Tibial nerve (tissue), 4 donors: ENCODE measurements around the gene ATP6V0E2. TPM values are rescaled to one million over a fixed set of nuclear protein-coding genes. Genes with fewer than 3 reads are reported as not detected.
A peak's percentile ranks its signal among the peaks of the same experiment; 100 is the strongest.

ENCODE experiments used
- DNase-seq, 2 donors: peaks; one replicate each; pipeline ENCODE4 v3.0.0-alpha.2; 2019; ENCODE audit warnings: low spot score in 2 of 2
- H3K27ac ChIP-seq, 4 donors: fragments of 200-600 bp; sonication (generic) in 3 of 4; one replicate each; pipeline ENCODE4 v1.5.1; 2017 to 2019; ENCODE audit warnings: mild to moderate bottlenecking in 1 of 4
- H3K27me3 ChIP-seq, 2 donors: fragments of 200-600 bp; sonication (generic) in 1 of 2; one replicate each; pipeline versions ENCODE4 v1.5.1 to v1.6.0; 2017 to 2019
- H3K36me3 ChIP-seq, 3 donors: fragments of 200-600 bp; sonication (generic); one replicate each; pipeline ENCODE4 v1.5.1; 2018 to 2019
- H3K4me1 ChIP-seq, 4 donors: fragments of 200-600 bp; sonication (generic) in 3 of 4; one replicate each; pipeline ENCODE4 v1.5.1; 2017 to 2019
- H3K4me3 ChIP-seq, 4 donors: fragments of 200-600 bp; sonication (generic) in 3 of 4; one replicate each; pipeline ENCODE4 v1.5.1; 2017 to 2019; ENCODE audit warnings: mild to moderate bottlenecking in 1 of 4, moderate library complexity in 1 of 4
- H3K9me3 ChIP-seq, 4 donors: fragments of 200-600 bp; sonication (generic) in 3 of 4; one replicate each; pipeline ENCODE4 v1.5.1; 2017 to 2019
- CTCF ChIP-seq, 5 experiments: fragments of 200-600 bp in 3 of 5; fragments of 450-650 bp in 2 of 5; sonication (generic) in 3 of 5; IDR thresholded peaks; one replicate each; pipeline ENCODE4 v1.5.1; 2016 to 2019; ENCODE audit warnings: antibody characterized with exemption in 5 of 5, mild to moderate bottlenecking in 3 of 5, moderate library complexity in 2 of 5
- EP300 ChIP-seq, 2 donors: sonication (generic); formaldehyde crosslinking; IDR thresholded peaks; one replicate each; pipeline ENCODE4 v1.6.1; 2017; ENCODE audit warnings: antibody characterized with exemption in 2 of 2, mild to moderate bottlenecking in 1 of 2
- POLR2A ChIP-seq, 2 donors: fragments of 450-650 bp; IDR thresholded peaks; one replicate each; pipeline ENCODE4 v1.6.1; 2017; ENCODE audit warnings: antibody characterized with exemption in 2 of 2, mild to moderate bottlenecking in 2 of 2, moderate library complexity in 2 of 2
- WGBS, 2 donors: methylation state at CpG; one replicate each; pipeline ENCODE4 v1.1.5; 2018; 5-methylcytosine and 5-hydroxymethylcytosine counted together
- total RNA-seq, 4 donors: library from RNA; depleted of rRNA; stranded (reverse); fragments of >200 nt; gene quantifications; one replicate each; pipeline ENCODE4 v1.1.0, GENCODE V29; 2016

Gene ATP6V0E2
- total RNA-seq, 4 donors from 2014 or later, result 28.7 to 49.5 (median 38.1) TPM

- no peak overlapping the region for H3K27ac ChIP-seq
- TF ChIP-seq CTCF (IDR thresholded peaks at IDR 0.05), result no peak
- TF ChIP-seq EP300 (IDR thresholded peaks at IDR 0.05), result no peak
- no peak for TF ChIP-seq POLR2A (IDR thresholded peaks at IDR 0.05)
- no peak for DNase-seq
- no peak overlapping the region for H3K4me3 ChIP-seq
- H3K36me3 ChIP-seq, result no peaks in the 10 kb centered on the region
- H3K27me3 ChIP-seq, result no peaks in the 10 kb centered on the region
- peaks cover 0 to 18% (median 5%) of the 10 kb centered on the region in 4 donors for H3K4me1 ChIP-seq
- 55 to 93% methylated on average over 1 of the region's 1 CpG for WGBS, 2 donors
- H3K9me3 ChIP-seq, result no peaks in the 10 kb centered on the region
Measured at GRCh38 chr7:149836434-149836833, 37.3 kb upstream of the ATP6V0E2 start.

- Histone ChIP-seq H3K4me3 (peak overlapping the region in 2 of 4 donors; percentile 83 to 98), H3K9me3 (no peaks in the 10 kb centered on the region), H3K36me3 (no peaks in the 10 kb centered on the region), H3K27me3 (no peaks in the 10 kb centered on the region), H3K27ac (peak overlapping the region in 2 of 4 donors; percentile 46 to 92), H3K4me1 (peaks cover 0 to 18% (median 5%) of the 10 kb centered on the region in 4 donors)
- no peak for DNase-seq
- WGBS, 2 donors, result 32 to 34% methylated on average over 17 of the region's 17 CpGs
- no peak for TF ChIP-seq EP300 (IDR thresholded peaks at IDR 0.05)
- no peak for TF ChIP-seq CTCF (IDR thresholded peaks at IDR 0.05)
- no peak for TF ChIP-seq POLR2A (IDR thresholded peaks at IDR 0.05)
Measured at GRCh38 chr7:149837564-149838223, 36.1 kb upstream of the ATP6V0E2 start.

- Histone ChIP-seq H3K36me3 (no peaks in the 10 kb centered on the region), H3K4me3 (peak within 1 kb of the TSS; percentile 82 to 100 (median 90)), H3K4me1 (peaks cover 0 to 18% (median 5%) of the 10 kb centered on the region in 4 donors), H3K27me3 (no peaks in the 10 kb centered on the region), H3K27ac (peak within 1 kb of the TSS; percentile 61 to 94 (median 89)), H3K9me3 (no peaks in the 10 kb centered on the region)
- DNase-seq, result peak; percentile 92 to 93
- 1 to 5% methylated on average over 20 to 24 of the region's 86 CpGs for WGBS, 2 donors
- TF ChIP-seq POLR2A (IDR thresholded peaks at IDR 0.05) (peak; percentile 41 to 88), CTCF (IDR thresholded peaks at IDR 0.05) (peak in 1 of 5 experiments; percentile 46), EP300 (IDR thresholded peaks at IDR 0.05) (peak; percentile 79 to 95)
Measured at GRCh38 chr7:149838224-149838991, 35.4 kb upstream of the ATP6V0E2 start, which contains the start of gene ZNF862. Gene ZNF862, plus strand, starts transcription at chr7:149838375. Its CDS starts 237 bp downstream, at chr7:149838612.

GRCh38 chr7:149838992-149839408 is 34.8 kb upstream of the ATP6V0E2 start:
- no peaks in the 10 kb centered on the region for H3K9me3 ChIP-seq
- TF ChIP-seq CTCF (IDR thresholded peaks at IDR 0.05) (no peak), POLR2A (IDR thresholded peaks at IDR 0.05) (no peak), EP300 (IDR thresholded peaks at IDR 0.05) (no peak)
- H3K36me3 ChIP-seq, result no peaks in the 10 kb centered on the region
- H3K4me1 ChIP-seq, result peaks cover 0 to 18% (median 5%) of the 10 kb centered on the region in 4 donors
- WGBS, 2 donors, result 12 to 21% methylated on average over 6 of the region's 6 CpGs
- H3K27ac ChIP-seq, result peak overlapping the region in 3 of 4 donors; percentile 86 to 94 (median 92)
- H3K4me3 ChIP-seq, result peak overlapping the region; percentile 82 to 100 (median 90)
- H3K27me3 ChIP-seq, result no peaks in the 10 kb centered on the region
- DNase-seq, result no peak

GRCh38 chr7:149839933-149840332 is 33.8 kb upstream of the ATP6V0E2 start:
- Histone ChIP-seq H3K36me3 (peaks cover 0 to 4% (median 0%) of the 10 kb centered on the region in 3 donors), H3K27me3 (no peaks in the 10 kb centered on the region), H3K4me1 (peaks cover 0 to 18% (median 5%) of the 10 kb centered on the region in 4 donors), H3K9me3 (no peaks in the 10 kb centered on the region), H3K27ac (no peak overlapping the region), H3K4me3 (no peak overlapping the region)
- TF ChIP-seq EP300 (IDR thresholded peaks at IDR 0.05) (no peak), POLR2A (IDR thresholded peaks at IDR 0.05) (no peak), CTCF (IDR thresholded peaks at IDR 0.05) (no peak)
- 92 to 98% methylated on average over 5 of the region's 5 CpGs for WGBS, 2 donors
- no peak for DNase-seq
